GM21447 (cell line): ENCODE results near the gene TMEM107.
A peak's percentile ranks its signal among the peaks of the same experiment; 100 is the strongest.

ENCODE experiments used
- ATAC-seq: cut with Tn5 transposase; IDR thresholded peaks from one replicate; pipeline ENCODE4 v1.9.1; 2021; ENCODE audit not compliant: unreplicated experiment

The TMEM107 gene

GRCh38 chr17:8151641-8152111 lies 24.5 kb downstream of the TMEM107 start:
- no peak for ATAC-seq

DNA sequence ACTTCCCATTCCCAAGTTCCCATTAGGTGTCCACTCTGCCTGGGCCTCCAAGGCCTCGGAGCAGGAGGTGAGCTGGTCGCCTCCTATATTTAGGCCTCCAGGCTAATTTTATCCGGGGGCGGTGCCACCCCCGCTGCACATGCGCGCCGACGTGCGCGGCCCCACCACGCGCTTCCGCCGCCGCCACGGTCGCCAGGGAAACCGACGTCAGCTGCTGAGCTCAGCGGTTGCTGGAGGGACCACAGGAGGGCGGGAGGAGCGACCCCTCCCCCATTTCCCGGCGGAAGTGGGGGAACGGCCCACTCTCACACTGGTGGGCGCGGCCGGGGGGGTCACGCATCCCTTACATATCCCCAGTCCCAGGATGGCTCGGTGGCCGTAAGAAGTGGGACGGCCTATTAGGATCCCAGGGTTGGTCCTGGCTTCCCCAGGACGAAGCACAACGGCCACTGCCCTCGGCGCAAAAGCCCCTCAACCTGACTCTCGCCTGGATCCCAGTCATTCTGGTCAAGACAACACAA lies 25.0 kb downstream of the TMEM107 start:
- ATAC-seq = peak; percentile 37

DNA sequence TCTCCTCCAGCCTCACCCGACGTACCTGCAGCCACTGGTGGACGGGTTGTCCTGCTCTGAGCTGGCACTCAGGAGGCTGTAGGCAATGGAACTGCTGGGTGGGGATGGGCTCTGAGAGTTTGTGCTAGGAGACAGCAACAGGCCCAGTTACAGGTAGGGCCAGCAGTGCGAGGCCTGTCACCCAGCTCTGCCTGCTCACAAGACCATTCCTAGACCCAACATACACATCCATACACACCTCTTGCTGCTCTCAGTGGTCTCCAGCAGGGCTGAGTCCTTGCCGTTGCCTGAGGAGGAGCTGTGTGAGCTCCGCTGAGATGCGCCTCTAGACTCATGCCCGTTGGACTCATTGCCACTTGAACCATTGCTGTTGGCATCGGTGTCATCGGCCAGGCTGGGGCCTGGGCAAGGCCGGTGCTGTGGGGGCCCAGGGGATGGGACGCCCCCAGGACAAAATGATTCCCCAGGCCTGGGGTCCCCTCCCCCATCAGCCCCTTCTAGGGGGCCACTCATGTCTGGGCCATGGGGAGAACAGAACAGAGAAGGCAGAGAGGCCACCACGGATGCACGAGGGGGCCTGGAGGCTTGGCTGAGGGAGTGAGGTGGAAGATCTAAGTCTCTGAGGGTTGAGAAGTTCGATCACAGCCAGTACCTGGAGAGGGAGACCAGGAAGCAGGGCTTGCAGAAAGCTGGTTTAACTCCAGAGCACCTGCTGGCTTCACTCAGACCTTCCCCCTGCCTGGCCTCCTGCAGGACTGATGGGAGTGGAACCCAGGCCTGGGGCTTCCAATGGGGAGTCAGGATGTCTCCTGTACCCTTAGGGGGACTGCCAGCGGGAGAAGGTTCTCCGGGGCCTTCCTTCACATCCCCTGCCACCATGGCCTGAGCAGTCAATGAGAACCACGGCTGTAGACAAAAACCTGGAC lies 25.7 kb downstream of the TMEM107 start:
- no peak for ATAC-seq

- ATAC-seq = no peak
Observed at GRCh38 chr17:8149419-8150193, 26.6 kb downstream of the TMEM107 start.

- ATAC-seq = no peak
Observed at GRCh38 chr17:8148560-8148959, 27.6 kb downstream of the TMEM107 start.

GRCh38 chr17:8147805-8148404 lies 28.3 kb downstream of the TMEM107 start:
- no peak for ATAC-seq

DNA sequence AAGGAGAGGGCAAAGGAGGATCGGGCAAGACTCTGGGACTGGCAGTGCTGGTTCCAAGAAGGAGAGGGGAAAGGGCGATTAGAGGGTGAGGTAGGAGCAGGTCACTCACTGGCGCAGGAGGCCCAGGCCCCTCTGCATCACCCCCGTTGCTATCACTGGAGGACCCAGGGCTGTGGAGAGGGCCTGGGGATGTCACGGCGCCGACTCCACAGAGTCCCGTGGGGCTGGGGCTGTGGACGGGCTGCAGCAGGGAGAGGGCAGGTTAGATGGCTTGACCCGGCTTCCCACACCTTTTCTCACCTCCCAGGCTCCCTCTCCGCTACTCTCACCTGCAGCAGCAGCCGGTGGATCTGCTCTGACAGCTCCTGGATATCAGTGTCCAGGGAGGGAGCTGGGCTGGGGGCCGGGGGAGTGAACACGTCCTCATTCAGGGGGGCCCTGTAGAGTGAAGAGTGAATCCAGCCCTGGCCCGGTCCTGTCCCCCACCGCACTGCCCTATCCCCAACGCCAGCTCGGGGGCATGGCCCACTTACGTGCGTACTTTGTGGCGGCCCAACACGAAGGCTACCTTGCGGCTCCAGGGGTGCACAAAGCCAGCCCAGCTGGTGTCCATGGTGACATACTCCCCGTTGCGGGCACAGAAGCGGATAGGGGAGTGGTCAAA lies 28.9 kb downstream of the TMEM107 start:
- ATAC-seq = no peak

DNA sequence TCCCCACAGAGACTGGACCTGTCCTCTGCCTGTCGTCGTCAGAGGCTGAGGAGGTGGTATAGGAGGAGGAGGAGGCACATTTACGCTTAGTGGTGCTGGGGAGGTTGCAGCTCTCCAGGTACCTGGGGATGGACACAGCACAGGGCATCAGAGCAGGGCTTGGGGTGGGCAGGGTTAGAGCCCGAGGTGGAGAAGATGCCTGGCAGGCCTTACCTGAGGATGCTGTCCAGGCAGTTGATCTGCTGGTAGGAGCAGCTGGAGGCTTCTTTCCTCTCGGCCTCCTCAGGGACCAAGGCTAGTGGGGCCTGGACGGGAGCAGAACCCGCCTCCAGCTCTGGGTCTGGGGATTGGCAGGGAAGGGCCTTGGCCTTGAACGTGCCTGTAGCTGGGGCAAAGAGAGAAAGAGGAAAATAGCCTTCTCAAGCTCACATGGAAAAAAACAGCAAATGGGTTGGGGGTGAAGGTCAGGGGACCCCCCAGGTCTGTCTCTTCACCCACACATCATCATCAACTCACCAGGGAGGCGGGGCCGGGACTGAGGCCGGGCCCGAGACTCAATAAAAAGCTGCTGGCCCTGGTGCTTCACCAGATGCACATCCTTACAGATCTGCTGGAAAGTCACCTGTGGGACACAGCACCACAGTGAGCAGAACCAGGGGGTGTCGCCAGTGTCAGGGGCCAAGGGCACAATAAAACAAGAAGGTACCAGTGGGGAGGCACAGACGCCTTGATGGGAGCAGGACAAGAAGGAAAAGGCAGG lies 29.6 kb downstream of the TMEM107 start:
- no peak for ATAC-seq

- no peak for ATAC-seq
Observed at GRCh38 chr17:8145811-8146210, 30.4 kb downstream of the TMEM107 start.

- no peak for ATAC-seq
Observed at GRCh38 chr17:8144401-8145231, 31.6 kb downstream of the TMEM107 start.

GRCh38 chr17:8143581-8144400 lies 32.4 kb downstream of the TMEM107 start:
- ATAC-seq = no peak

GRCh38 chr17:8142887-8143580 lies 33.1 kb downstream of the TMEM107 start:
- ATAC-seq = no peak

DNA sequence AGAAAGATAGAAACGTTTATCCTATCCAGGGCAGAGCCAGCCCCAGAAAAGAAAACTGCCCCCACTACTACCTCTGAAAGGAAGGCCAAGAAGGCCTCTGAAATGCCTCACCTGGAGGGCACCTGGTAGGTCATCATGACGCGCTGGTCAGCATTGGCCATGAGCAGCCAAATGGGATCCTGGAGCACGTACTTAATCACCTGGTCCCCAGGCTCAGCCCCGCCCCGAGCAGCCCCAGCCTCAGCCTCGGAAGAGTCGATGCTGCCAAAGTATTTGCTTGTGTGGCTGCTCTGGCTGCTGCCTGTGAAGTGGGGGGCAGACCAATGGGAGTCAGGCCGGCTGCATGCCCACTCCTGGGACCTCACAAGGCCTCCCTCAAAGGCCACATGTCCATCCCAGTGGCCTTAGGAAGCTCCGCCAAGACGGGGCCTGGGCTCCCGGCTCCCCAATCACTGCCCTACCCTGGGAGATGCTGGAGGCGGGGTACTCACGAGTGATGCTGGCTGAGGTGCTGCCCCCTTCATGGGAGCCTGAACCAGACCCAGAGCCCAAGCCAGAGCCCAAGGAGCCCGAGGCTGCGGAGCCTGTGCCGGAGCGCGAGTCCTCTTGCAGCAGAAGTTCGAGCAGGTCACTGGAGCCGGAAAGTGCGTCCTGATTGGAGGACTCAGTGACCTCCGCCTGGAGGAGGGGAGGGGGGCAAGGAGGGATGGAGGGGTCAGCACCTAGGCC lies 33.9 kb downstream of the TMEM107 start:
- ATAC-seq = no peak

- no peak for ATAC-seq
Observed at GRCh38 chr17:8141741-8142140, 34.4 kb downstream of the TMEM107 start.

DNA sequence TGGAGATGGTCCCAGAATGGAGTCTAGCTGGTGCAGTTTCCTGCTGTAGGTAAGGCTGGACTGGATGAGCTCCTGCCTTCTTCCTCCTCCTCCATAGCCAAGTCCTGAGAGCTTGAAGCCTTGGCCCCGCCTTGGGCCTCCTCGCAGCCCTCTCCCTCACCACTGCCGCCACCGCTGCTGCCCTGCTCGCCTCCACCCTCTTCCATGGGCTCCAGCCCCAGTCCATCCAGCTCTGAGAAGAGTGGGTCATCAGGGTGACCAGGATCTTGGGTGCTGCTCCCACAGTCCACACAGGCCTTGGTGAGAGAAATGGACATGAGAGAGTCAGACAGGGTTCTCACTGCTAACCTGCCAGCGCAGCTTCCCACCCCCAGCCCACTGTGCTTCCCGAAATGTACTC lies 35.1 kb downstream of the TMEM107 start:
- ATAC-seq = no peak

- ATAC-seq = no peak
Observed at GRCh38 chr17:8140065-8141029, 35.8 kb downstream of the TMEM107 start.
